SU-DHL-6 (cell line): ENCODE data around the gene SORL1.

Experiments used
- H2AFZ ChIP-seq: fragments of 200-600 bp; sonication (generic); 2 replicates; pipeline ENCODE4 v1.6.1; 2014; ENCODE audit warnings: low read depth, mild to moderate bottlenecking, moderate library complexity, mixed read lengths, antibody characterized with exemption, low read length; ENCODE audit not compliant: severe bottlenecking
- H3F3A ChIP-seq: fragments of 200-600 bp; shearing (Covaris generic); 2 replicates; pipeline ENCODE4 v1.6.0; 2016; ENCODE audit warnings: antibody characterized with exemption, mild to moderate bottlenecking; ENCODE audit not compliant: insufficient read depth
- H3K27ac ChIP-seq: fragments of 200-600 bp; sonication (generic); 2 replicates; pipeline ENCODE4 v1.5.1; 2016; ENCODE audit warnings: low read depth, mild to moderate bottlenecking, low read length, moderate library complexity, mixed read lengths
- H3K27me3 ChIP-seq: fragments of 200-600 bp; sonication (generic), shearing (Covaris generic); 2 replicates; pipeline ENCODE4 v1.6.0; 2014; ENCODE audit warnings: mild to moderate bottlenecking, low read length
- H3K36me3 ChIP-seq: fragments of 200-600 bp; sonication (generic); 2 replicates; pipeline ENCODE4 v1.6.1; 2014; ENCODE audit warnings: mild to moderate bottlenecking, low read length, mixed read lengths
- H3K4me2 ChIP-seq: fragments of 300-600, 200-600 bp; shearing (Covaris generic), sonication (generic); 2 replicates; pipeline ENCODE4 v1.6.0; 2014; ENCODE audit warnings: low read length, low read depth, mild to moderate bottlenecking; ENCODE audit not compliant: poor library complexity, severe bottlenecking
- H3K4me3 ChIP-seq: fragments of 200-600 bp; sonication (generic); 2 replicates; pipeline ENCODE4 v1.5.1; 2014; ENCODE audit warnings: antibody characterized with exemption, low read length, mild to moderate bottlenecking, mixed read lengths; ENCODE audit not compliant: insufficient read depth, poor library complexity, severe bottlenecking
- H3K79me2 ChIP-seq: fragments of 200-600 bp; sonication (generic); 2 replicates; pipeline ENCODE4 v1.6.1; 2014; ENCODE audit warnings: mild to moderate bottlenecking, low read length, moderate library complexity; ENCODE audit not compliant: insufficient read depth
- H3K9ac ChIP-seq: fragments of 200-600 bp; sonication (generic); 2 replicates; pipeline ENCODE4 v1.7.0; 2014; ENCODE audit warnings: mild to moderate bottlenecking, low read length
- H3K9me2 ChIP-seq: fragments of 200-600 bp; sonication (generic); replicated peaks from 2 replicates; pipeline ENCODE4 v1.6.1; 2014; ENCODE audit warnings: low read length; ENCODE audit not compliant: insufficient read depth
- H3K9me3 ChIP-seq: fragments of 200-600 bp; sonication (generic); 2 replicates; pipeline ENCODE4 v1.6.1; 2014; ENCODE audit warnings: low read length, mixed read lengths; ENCODE audit not compliant: insufficient read depth
- H4K20me1 ChIP-seq: fragments of 200-600 bp; sonication (generic); 2 replicates; pipeline ENCODE4 v1.6.1; 2014; ENCODE audit warnings: low read depth, mild to moderate bottlenecking, antibody characterized with exemption, low read length, moderate library complexity, mixed read lengths
- EZH2phosphoT487 ChIP-seq: fragments of 200-600 bp; sonication (generic), shearing (Covaris generic); conservative IDR thresholded peaks from 2 replicates; pipeline ENCODE4 v1.6.1; 2018; ENCODE audit warnings: mild to moderate bottlenecking, antibody characterized with exemption, low read length, moderate library complexity, mixed read lengths
- TF ChIP-seq, protein P1 (sequence below): fragments of 200-600 bp; sonication (generic); IDR thresholded peaks from one replicate; pipeline ENCODE4 v1.5.1; 2017; ENCODE audit warnings: antibody characterized with exemption, mild to moderate bottlenecking, low read length, moderate library complexity; ENCODE audit not compliant: insufficient read depth, poor library complexity, severe bottlenecking

Gene SORL1

DNA sequence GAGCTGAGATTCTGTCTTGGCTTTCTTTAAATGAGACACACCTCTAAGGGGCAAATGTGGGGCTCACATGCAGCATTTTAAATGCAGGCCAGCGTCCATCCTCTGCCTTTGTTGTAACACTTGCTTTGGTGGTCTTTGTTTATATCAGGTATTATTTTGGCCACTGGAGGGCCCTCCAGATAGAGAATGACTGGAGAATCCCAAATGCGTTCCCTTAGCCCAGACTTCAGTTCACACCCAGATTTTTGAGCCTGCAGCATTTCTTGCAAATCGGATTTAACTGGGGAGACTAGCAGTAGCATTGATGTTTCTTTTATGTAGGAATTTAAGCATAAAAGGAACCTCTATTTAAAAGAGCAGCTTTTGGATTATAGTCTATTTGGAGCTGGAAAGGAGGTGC, 200.9 kb downstream of the SORL1 start:
- Histone ChIP-seq H3K4me2 (no peak overlapping the region), H3K79me2 (no peaks in the 10 kb centered on the region), H3K9me2 (no peaks in the 10 kb centered on the region), H2AFZ (no peak overlapping the region), H3K27me3 (no peaks in the 10 kb centered on the region), H3K27ac (no peak overlapping the region), H3K9me3 (no peaks in the 10 kb centered on the region), H3K36me3 (no peaks in the 10 kb centered on the region), H4K20me1 (no peaks in the 10 kb centered on the region), H3K9ac (no peak overlapping the region), H3F3A (no peaks in the 10 kb centered on the region), H3K4me3 (no peak overlapping the region)
- TF ChIP-seq EZH2phosphoT487, result no peak
- TF ChIP-seq, protein P1, sequence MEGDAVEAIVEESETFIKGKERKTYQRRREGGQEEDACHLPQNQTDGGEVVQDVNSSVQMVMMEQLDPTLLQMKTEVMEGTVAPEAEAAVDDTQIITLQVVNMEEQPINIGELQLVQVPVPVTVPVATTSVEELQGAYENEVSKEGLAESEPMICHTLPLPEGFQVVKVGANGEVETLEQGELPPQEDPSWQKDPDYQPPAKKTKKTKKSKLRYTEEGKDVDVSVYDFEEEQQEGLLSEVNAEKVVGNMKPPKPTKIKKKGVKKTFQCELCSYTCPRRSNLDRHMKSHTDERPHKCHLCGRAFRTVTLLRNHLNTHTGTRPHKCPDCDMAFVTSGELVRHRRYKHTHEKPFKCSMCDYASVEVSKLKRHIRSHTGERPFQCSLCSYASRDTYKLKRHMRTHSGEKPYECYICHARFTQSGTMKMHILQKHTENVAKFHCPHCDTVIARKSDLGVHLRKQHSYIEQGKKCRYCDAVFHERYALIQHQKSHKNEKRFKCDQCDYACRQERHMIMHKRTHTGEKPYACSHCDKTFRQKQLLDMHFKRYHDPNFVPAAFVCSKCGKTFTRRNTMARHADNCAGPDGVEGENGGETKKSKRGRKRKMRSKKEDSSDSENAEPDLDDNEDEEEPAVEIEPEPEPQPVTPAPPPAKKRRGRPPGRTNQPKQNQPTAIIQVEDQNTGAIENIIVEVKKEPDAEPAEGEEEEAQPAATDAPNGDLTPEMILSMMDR, result peak; percentile 15

DNA sequence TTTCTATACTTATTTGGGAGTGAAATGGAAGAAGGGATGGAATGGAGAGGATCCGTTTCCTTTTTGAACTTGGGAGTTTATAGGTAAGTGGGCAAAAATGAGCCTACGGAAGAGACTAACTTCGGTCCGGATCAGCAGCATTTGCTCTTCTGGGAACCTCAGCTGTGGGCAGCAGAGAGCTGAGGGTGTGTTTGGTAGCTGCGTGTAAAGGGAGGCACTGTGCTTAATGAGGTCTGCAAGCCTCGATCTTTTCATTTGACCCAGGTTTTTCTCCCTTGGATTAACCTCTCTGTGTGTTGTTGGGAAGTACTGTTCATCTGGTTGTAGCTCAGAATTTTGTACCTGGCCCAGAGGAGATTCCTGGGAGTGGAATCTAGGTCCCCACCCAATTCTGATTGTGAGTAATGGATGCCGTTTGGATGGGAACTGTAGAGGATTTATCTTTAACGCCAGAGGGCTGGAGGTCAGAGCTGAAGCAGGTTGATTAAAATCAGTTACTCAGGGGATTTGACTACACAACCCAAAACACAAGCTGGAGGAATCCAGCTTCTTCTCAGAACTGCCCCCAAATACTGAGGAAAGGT, 202.2 kb downstream of the SORL1 start:
- Histone ChIP-seq H3F3A (no peaks in the 10 kb centered on the region), H3K27me3 (no peaks in the 10 kb centered on the region), H3K36me3 (no peaks in the 10 kb centered on the region), H3K4me2 (no peak overlapping the region), H3K9ac (no peak overlapping the region), H3K9me2 (no peaks in the 10 kb centered on the region), H3K79me2 (no peaks in the 10 kb centered on the region), H3K4me3 (no peak overlapping the region), H3K9me3 (no peaks in the 10 kb centered on the region), H3K27ac (no peak overlapping the region), H2AFZ (no peak overlapping the region), H4K20me1 (no peaks in the 10 kb centered on the region)
- no peak for TF ChIP-seq EZH2phosphoT487
- TF ChIP-seq, protein P1, result no peak

DNA sequence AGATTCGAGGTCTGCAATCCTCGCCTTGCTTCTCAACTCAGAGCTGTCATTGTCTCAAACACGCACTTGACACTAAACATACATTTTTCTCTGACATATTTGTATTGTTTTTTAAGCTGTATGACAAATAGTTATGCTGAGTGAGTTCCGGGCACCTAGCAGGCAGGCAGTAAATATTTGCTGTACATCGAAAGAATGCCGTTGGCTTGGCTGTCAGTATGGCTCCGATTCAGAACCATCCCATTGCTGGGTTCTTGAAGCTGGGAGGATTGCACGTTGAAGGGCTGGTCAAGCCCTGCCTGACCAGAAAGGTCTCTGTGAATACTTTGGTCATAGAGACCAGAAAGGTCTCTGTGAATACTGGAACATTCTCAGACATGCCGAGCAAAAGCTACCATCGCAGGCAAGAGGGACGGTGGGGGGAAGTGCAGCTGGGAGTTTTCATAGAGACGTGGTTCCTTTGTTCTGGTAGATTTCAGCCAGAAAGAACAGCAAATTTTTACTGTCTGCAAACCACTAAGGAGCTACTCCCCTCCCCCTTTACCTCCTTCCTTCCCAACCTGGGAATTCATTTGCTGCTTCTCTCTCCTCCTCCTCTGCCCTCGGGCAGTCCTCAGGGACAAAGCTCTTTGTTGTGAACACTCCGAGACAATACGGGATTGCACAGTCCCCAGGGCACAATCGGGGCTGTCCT, 202.9 kb downstream of the SORL1 start:
- H2AFZ ChIP-seq, result peak overlapping the region; percentile 94
- no peaks in the 10 kb centered on the region for H3K36me3 ChIP-seq
- no peaks in the 10 kb centered on the region for H3K27me3 ChIP-seq
- H3K27ac ChIP-seq, result no peak overlapping the region
- peak overlapping the region; percentile 44; the same call in 1 of the 2 replicates for H3K9ac ChIP-seq
- no peaks in the 10 kb centered on the region for H4K20me1 ChIP-seq
- TF ChIP-seq, protein P1, result no peak
- no peak for TF ChIP-seq EZH2phosphoT487
- H3K4me2 ChIP-seq, result peak overlapping the region; percentile 65
- H3K9me3 ChIP-seq, result no peaks in the 10 kb centered on the region
- no peak overlapping the region for H3K4me3 ChIP-seq
- H3F3A ChIP-seq, result no peaks in the 10 kb centered on the region
- no peaks in the 10 kb centered on the region for H3K79me2 ChIP-seq
- no peaks in the 10 kb centered on the region for H3K9me2 ChIP-seq
